GM23338 (cell line): ENCODE measurements around the gene IRF2. TPM values are rescaled to one million over a fixed set of nuclear protein-coding genes. Genes with fewer than 3 reads are reported as not detected.

Experiments used
- ATAC-seq: fragments of 200-7000 bp; cut with Tn5 transposase; 3 replicates; pipeline ENCODE4 v1.9.1; 2020
- DNase-seq: peaks from one replicate; pipeline ENCODE4 v3.0.0-alpha.2; 2015; ENCODE audit warnings: low spot score
- H2AFZ ChIP-seq: fragments of 200-600 bp; sonication (generic); 2 replicates; pipeline ENCODE4 v1.8.0; 2016; ENCODE audit warnings: antibody characterized with exemption, mild to moderate bottlenecking, moderate library complexity
- H3F3A ChIP-seq: fragments of 200-600 bp; sonication (generic); replicated peaks from 2 replicates; pipeline ENCODE4 v1.8.0; 2017; ENCODE audit warnings: antibody characterized with exemption, mixed run types, low read depth
- H3K27ac ChIP-seq: fragments of 200-600 bp; sonication (generic); 2 replicates; pipeline ENCODE4 v1.6.1; 2016; ENCODE audit warnings: low read depth
- H3K27me3 ChIP-seq: fragments of 200-600 bp; sonication (generic); 2 replicates; pipeline ENCODE4 v1.8.0; 2016; ENCODE audit warnings: mild to moderate bottlenecking, mixed run types, moderate library complexity; ENCODE audit not compliant: insufficient read depth
- H3K36me3 ChIP-seq: fragments of 200-600 bp; sonication (generic); 2 replicates; pipeline ENCODE4 v1.8.0; 2016; ENCODE audit warnings: mild to moderate bottlenecking; ENCODE audit not compliant: insufficient read depth
- H3K4me1 ChIP-seq: fragments of 200-600 bp; sonication (generic); 2 replicates; pipeline ENCODE4 v1.8.0; 2016; ENCODE audit warnings: mild to moderate bottlenecking, moderate library complexity; ENCODE audit not compliant: insufficient read depth
- H3K4me2 ChIP-seq: fragments of 200-600 bp; sonication (generic); 2 replicates; pipeline ENCODE4 v1.7.1; 2017; ENCODE audit warnings: mixed run types
- H3K4me3 ChIP-seq: fragments of 200-600 bp; sonication (generic); 2 replicates; pipeline ENCODE4 v1.6.1; 2016; ENCODE audit warnings: mixed run types
- H3K79me2 ChIP-seq: fragments of 200-600 bp; sonication (generic); replicated peaks from 2 replicates; pipeline ENCODE4 v1.8.0; 2017; ENCODE audit warnings: mild to moderate bottlenecking; ENCODE audit not compliant: insufficient read depth
- H3K9me2 ChIP-seq: fragments of 200-600 bp; sonication (generic); 2 replicates; pipeline ENCODE4 v1.8.0; 2017; ENCODE audit not compliant: insufficient read depth
- H4K20me1 ChIP-seq: fragments of 200-600 bp; sonication (generic); replicated peaks from 2 replicates; pipeline ENCODE4 v1.8.0; 2017; ENCODE audit warnings: mild to moderate bottlenecking; ENCODE audit not compliant: insufficient read depth
- H3K27ac Mint-ChIP-seq: 2 replicates; pipeline ENCODE4 v1.8.0; 2020; ENCODE audit warnings: inconsistent platforms, mild to moderate bottlenecking, moderate library complexity, mixed read lengths
- H3K27me3 Mint-ChIP-seq: 3 replicates; pipeline ENCODE4 v1.8.0; 2022; ENCODE audit warnings: low read depth, mild to moderate bottlenecking, moderate library complexity, mixed read lengths, inconsistent platforms; ENCODE audit not compliant: insufficient read depth, poor library complexity
- H3K36me3 Mint-ChIP-seq: 3 replicates; pipeline ENCODE4 v1.8.0; 2021; ENCODE audit warnings: low read depth, mild to moderate bottlenecking, inconsistent platforms, moderate library complexity, mixed read lengths
- H3K4me1 Mint-ChIP-seq: 3 replicates; pipeline ENCODE4 v1.8.0; 2020; ENCODE audit warnings: mild to moderate bottlenecking, inconsistent platforms, mixed read lengths
- H3K4me3 Mint-ChIP-seq: 3 replicates; pipeline ENCODE4 v1.8.0; 2021; ENCODE audit warnings: moderate library complexity, mild to moderate bottlenecking, inconsistent platforms, mixed read lengths
- H3K9me3 Mint-ChIP-seq: 3 replicates; pipeline ENCODE4 v1.8.0; 2020; ENCODE audit warnings: moderate library complexity, mild to moderate bottlenecking, inconsistent platforms, mixed read lengths
- CREB1 ChIP-seq: fragments of 250-450 bp; sonication (Bioruptor Pico); IDR thresholded peaks from 2 replicates; pipeline ENCODE4 v1.5.0; 2020; ENCODE audit warnings: low read depth, mild to moderate bottlenecking, moderate library complexity
- ETS1 ChIP-seq: IDR thresholded peaks from 2 replicates; pipeline ENCODE4 v1.6.1; 2016; ENCODE audit warnings: antibody characterized with exemption
- EZH2 ChIP-seq: fragments of 200-600 bp; sonication (generic); IDR thresholded peaks from one replicate; pipeline ENCODE4 v1.8.0; 2017; ENCODE audit warnings: antibody characterized with exemption, mild to moderate bottlenecking, low read depth; ENCODE audit not compliant: unreplicated experiment
- JUNB ChIP-seq: IDR thresholded peaks from one replicate; pipeline ENCODE4 v1.6.1; 2016; ENCODE audit warnings: antibody characterized with exemption; ENCODE audit not compliant: unreplicated experiment
- NANOG ChIP-seq: IDR thresholded peaks from 2 replicates; pipeline ENCODE4 v1.6.1; 2016; ENCODE audit warnings: antibody characterized with exemption, borderline replicate concordance
- POLR2AphosphoS5 ChIP-seq: IDR thresholded peaks from 2 replicates; pipeline ENCODE4 v1.6.1; 2016; ENCODE audit warnings: antibody characterized with exemption, low read depth
- STAT1 ChIP-seq: IDR thresholded peaks from one replicate; pipeline ENCODE4 v1.6.1; 2016; ENCODE audit warnings: antibody characterized with exemption; ENCODE audit not compliant: unreplicated experiment
- ZNF114 ChIP-seq: fragments of 250-450 bp; sonication (Bioruptor Pico); IDR thresholded peaks from 2 replicates; pipeline ENCODE4 v1.5.0; 2020; ENCODE audit warnings: mild to moderate bottlenecking, moderate library complexity
- ZNF462 ChIP-seq: fragments of 250-450 bp; sonication (Bioruptor Pico); IDR thresholded peaks from 2 replicates; pipeline ENCODE4 v1.5.0; 2020; ENCODE audit warnings: mild to moderate bottlenecking, moderate library complexity
- polyA plus RNA-seq: library from polyadenylated mRNA; unstranded; fragments of >200 nt; fragmentation: Nextera tagmentation; extraction: Ambion mirVana; gene quantifications from 2 replicates; pipeline ENCODE4 v1.2.1, GENCODE V29; 2016
- total RNA-seq: library from RNA; depleted of rRNA; stranded (reverse); fragments of >200 nt; shearing (Covaris generic); gene quantifications from 2 replicates; pipeline ENCODE4 v1.2.3, GENCODE V29; 2014

The IRF2 gene
- total and polyA plus RNA-seq, 2 experiments from 2014 or later: 14.7 to 15.0 TPM

GRCh38 chr4:184364100-184364921 lies 110.0 kb downstream of the IRF2 start:
- Histone ChIP-seq H3K79me2 (no peaks in the 10 kb centered on the region), H2AFZ (no peak overlapping the region), H3K4me3 (no peak overlapping the region), H3K4me2 (no peak overlapping the region), H4K20me1 (no peaks in the 10 kb centered on the region), H3K9me2 (peaks cover 15% of the 10 kb centered on the region; the same call in 1 of the 2 replicates), H3K4me1 (peaks cover 7% of the 10 kb centered on the region; the same call in 1 of the 2 replicates), H3F3A (no peaks in the 10 kb centered on the region), H3K27ac (no peak overlapping the region), H3K27me3 (no peaks in the 10 kb centered on the region), H3K36me3 (no peaks in the 10 kb centered on the region)
- Mint-ChIP-seq H3K4me1 (peaks cover 10% of the 10 kb centered on the region; the same call in 2 of the 3 replicates), H3K36me3 (no peaks in the 10 kb centered on the region), H3K27me3 (no peaks in the 10 kb centered on the region), H3K27ac (no peak overlapping the region), H3K4me3 (no peak overlapping the region), H3K9me3 (no peaks in the 10 kb centered on the region)
- DNase-seq (no peak), ATAC-seq (no peak)
- TF ChIP-seq ZNF114 (no peak), JUNB (no peak), CREB1 (CRISPR knock-in tag) (no peak), ZNF462 (CRISPR knock-in tag) (no peak), ETS1 (no peak), NANOG (no peak), EZH2 (no peak), POLR2AphosphoS5 (no peak), STAT1 (no peak)
